CD14-positive monocyte (primary cell): ENCODE data around the gene NTN3. TPM values are rescaled to one million over a fixed set of nuclear protein-coding genes. Genes with fewer than 3 reads are reported as not detected.

Experiments used
- DNase-seq, 3 donors: peaks; one replicate each; pipeline ENCODE4 v3.0.0-alpha.2; 2011 to 2022
- H2AFZ ChIP-seq: 2 replicates; pipeline ENCODE4 v1.6.0; 2012; ENCODE audit warnings: mild to moderate bottlenecking, low read depth, low read length, inconsistent platforms; ENCODE audit not compliant: insufficient read depth, poor library complexity, severe bottlenecking
- H3K27ac ChIP-seq, 2 donors: 1 replicate in 1 of 2; 2 replicates in 1 of 2; pipeline ENCODE4 v1.5.1; 2012 to 2013; ENCODE audit warnings: low read length in 2 of 2, control low read depth in 1 of 2, inconsistent platforms in 1 of 2, low read depth in 1 of 2, mild to moderate bottlenecking in 1 of 2
- H3K27me3 ChIP-seq, 2 donors: one replicate each; pipeline versions ENCODE4 v1.6.0 to v1.6.1; 2011 to 2013; ENCODE audit warnings: low read length in 2 of 2; ENCODE audit not compliant: control insufficient read depth in 2 of 2, insufficient read depth in 2 of 2
- H3K36me3 ChIP-seq, 2 donors: replicated peaks in 1 of 2; 1 replicate in 1 of 2; 2 replicates in 1 of 2; pipeline versions ENCODE4 v1.5.1 to v1.6.1; 2012 to 2013; ENCODE audit warnings: low read length in 2 of 2, control low read depth in 1 of 2, inconsistent platforms in 1 of 2, mild to moderate bottlenecking in 1 of 2; ENCODE audit not compliant: insufficient read depth in 2 of 2, control insufficient read depth in 1 of 2
- H3K4me1 ChIP-seq, 2 donors: 1 replicate in 1 of 2; 2 replicates in 1 of 2; pipeline versions ENCODE4 v1.5.1 to v1.6.1; 2012 to 2013; ENCODE audit warnings: low read length in 2 of 2, control low read depth in 1 of 2, inconsistent platforms in 1 of 2, mild to moderate bottlenecking in 1 of 2, moderate library complexity in 1 of 2; ENCODE audit not compliant: insufficient read depth in 2 of 2, control insufficient read depth in 1 of 2
- H3K4me2 ChIP-seq: replicated peaks from 2 replicates; pipeline ENCODE3; 2012; ENCODE audit warnings: low read length, moderate library complexity, mild to moderate bottlenecking; ENCODE audit not compliant: poor library complexity, severe bottlenecking; ENCODE audit errors: extremely low read depth
- H3K4me3 ChIP-seq, 3 experiments: fragments of 200-600 bp in 1 of 3; sonication (generic) in 1 of 3; replicated peaks in 1 of 3; 1 replicate in 2 of 3; 2 replicates in 1 of 3; pipeline ENCODE4 v1.5.1; 2011 to 2013; ENCODE audit warnings: low read length in 3 of 3, mild to moderate bottlenecking in 3 of 3, control low read depth in 2 of 3, low read depth in 2 of 3, inconsistent platforms in 1 of 3, moderate library complexity in 1 of 3
- H3K79me2 ChIP-seq: 2 replicates; pipeline ENCODE4 v1.6.0; 2012; ENCODE audit warnings: mild to moderate bottlenecking, control low read depth, inconsistent platforms, low read length, moderate library complexity; ENCODE audit not compliant: insufficient read depth
- H3K9ac ChIP-seq: 2 replicates; pipeline ENCODE4 v1.6.0; 2017; ENCODE audit warnings: low read length, mild to moderate bottlenecking; ENCODE audit not compliant: insufficient read depth, poor library complexity, severe bottlenecking
- H3K9me3 ChIP-seq, 2 donors: replicated peaks in 1 of 2; 1 replicate in 1 of 2; 2 replicates in 1 of 2; pipeline versions ENCODE4 v1.5.1 to v1.6.1; 2012 to 2013; ENCODE audit warnings: low read length in 2 of 2, control low read depth in 1 of 2; ENCODE audit not compliant: control insufficient read depth in 1 of 2, insufficient read depth in 1 of 2
- H4K20me1 ChIP-seq: 2 replicates; pipeline ENCODE4 v1.6.0; 2012; ENCODE audit warnings: mild to moderate bottlenecking, low read length, control low read depth, moderate library complexity; ENCODE audit not compliant: insufficient read depth
- H3K27ac Mint-ChIP-seq, 7 donors: one replicate each; pipeline ENCODE4 v1.8.0; 2020; ENCODE audit warnings: mild to moderate bottlenecking in 7 of 7, mixed read lengths in 7 of 7, moderate library complexity in 6 of 7, inconsistent platforms in 2 of 7
- H3K27me3 Mint-ChIP-seq, 3 donors: one replicate each; pipeline ENCODE4 v1.8.0; 2021 to 2022; ENCODE audit warnings: low read depth in 3 of 3, mild to moderate bottlenecking in 3 of 3, mixed read lengths in 3 of 3, moderate library complexity in 3 of 3, inconsistent platforms in 1 of 3
- H3K36me3 Mint-ChIP-seq, 2 donors: one replicate each; pipeline ENCODE4 v1.8.0; 2020; ENCODE audit warnings: mixed read lengths in 2 of 2, inconsistent platforms in 1 of 2, mild to moderate bottlenecking in 1 of 2
- H3K4me1 Mint-ChIP-seq: one replicate; pipeline ENCODE4 v1.8.0; 2020; ENCODE audit warnings: mild to moderate bottlenecking, mixed read lengths
- H3K4me3 Mint-ChIP-seq, 2 donors: one replicate each; pipeline ENCODE4 v1.8.0; 2020; ENCODE audit warnings: mild to moderate bottlenecking in 2 of 2, mixed read lengths in 2 of 2, moderate library complexity in 1 of 2
- H3K9me3 Mint-ChIP-seq, 7 donors: one replicate each; pipeline ENCODE4 v1.8.0; 2020 to 2022; ENCODE audit warnings: mixed read lengths in 7 of 7, mild to moderate bottlenecking in 6 of 7, moderate library complexity in 6 of 7, inconsistent platforms in 2 of 7
- CTCF ChIP-seq: fragments of 200-600 bp; IDR thresholded peaks from one replicate; pipeline ENCODE4 v1.8.0; 2022; ENCODE audit warnings: antibody characterized with exemption, mild to moderate bottlenecking
- WGBS: methylation state at CpG from one replicate; pipeline ENCODE4 v1.1.5; 2013; ENCODE audit warnings: missing lambda C conversion rate; ENCODE audit not compliant: insufficient coverage; 5-methylcytosine and 5-hydroxymethylcytosine counted together
- intact Hi-C, 2 donors: fragments of 100-400 bp; cut with micrococcal nuclease; formaldehyde crosslinking; loops; one replicate each; pipeline versions ENCODE4 v1.15.0 to v1.15.1; 2023
- polyA plus RNA-seq, 3 donors: library from polyadenylated mRNA; depleted of rRNA in 1 of 3; unstranded in 2 of 3; stranded (reverse) in 1 of 3; fragments of 300-500 nt in 2 of 3; fragments of >200 nt in 1 of 3; fragmentation: Illumina TruSeq in 2 of 3; gene quantifications; 1 replicate in 2 of 3; 2 replicates in 1 of 3; pipeline ENCODE4 v1.2.3, GENCODE V29; 2012 to 2021

NTN3 gene
- polyA plus RNA-seq, 3 donors = not detected

GRCh38 chr16:2466667-2467527 is 4.2 kb upstream of the NTN3 start:
- Mint-ChIP-seq H3K9me3 (peaks cover 0 to 7% (median 7%) of the 10 kb centered on the region in 7 donors), H3K27ac (no peak overlapping the region), H3K4me3 (peak overlapping the region in 1 of 2 donors; percentile 69), H3K27me3 (peaks cover 40 to 56% (median 48%) of the 10 kb centered on the region in 3 donors), H3K36me3 (peaks cover 5 to 8% of the 10 kb centered on the region in 2 donors), H3K4me1 (peaks cover 24% of the 10 kb centered on the region)
- peaks cover 6 to 38% of the 10 kb centered on the region in 2 donors for H3K4me1 ChIP-seq
- H3K36me3 ChIP-seq = no peaks in the 10 kb centered on the region
- intact Hi-C loops = loop anchor here in 1 of 2 donors (5.0 kb wide), 1 partner anchor 35 kb away; no protein-coding TSS in a partner anchor
- WGBS = 61% methylated on average over 29 of the region's 29 CpGs
- no peak overlapping the region for H2AFZ ChIP-seq
- TF ChIP-seq CTCF = no peak
- peaks cover 0 to 15% of the 10 kb centered on the region in 2 donors for H3K9me3 ChIP-seq
- H3K27me3 ChIP-seq = peaks cover 34 to 44% of the 10 kb centered on the region in 2 donors
- H3K9ac ChIP-seq = no peak overlapping the region
- H3K4me3 ChIP-seq = no peak overlapping the region
- H3K27ac ChIP-seq = no peak overlapping the region
- no peak for DNase-seq
- peak overlapping the region; percentile 61 for H3K4me2 ChIP-seq
- no peaks in the 10 kb centered on the region for H3K79me2 ChIP-seq
- peaks cover 14% of the 10 kb centered on the region for H4K20me1 ChIP-seq

DNA sequence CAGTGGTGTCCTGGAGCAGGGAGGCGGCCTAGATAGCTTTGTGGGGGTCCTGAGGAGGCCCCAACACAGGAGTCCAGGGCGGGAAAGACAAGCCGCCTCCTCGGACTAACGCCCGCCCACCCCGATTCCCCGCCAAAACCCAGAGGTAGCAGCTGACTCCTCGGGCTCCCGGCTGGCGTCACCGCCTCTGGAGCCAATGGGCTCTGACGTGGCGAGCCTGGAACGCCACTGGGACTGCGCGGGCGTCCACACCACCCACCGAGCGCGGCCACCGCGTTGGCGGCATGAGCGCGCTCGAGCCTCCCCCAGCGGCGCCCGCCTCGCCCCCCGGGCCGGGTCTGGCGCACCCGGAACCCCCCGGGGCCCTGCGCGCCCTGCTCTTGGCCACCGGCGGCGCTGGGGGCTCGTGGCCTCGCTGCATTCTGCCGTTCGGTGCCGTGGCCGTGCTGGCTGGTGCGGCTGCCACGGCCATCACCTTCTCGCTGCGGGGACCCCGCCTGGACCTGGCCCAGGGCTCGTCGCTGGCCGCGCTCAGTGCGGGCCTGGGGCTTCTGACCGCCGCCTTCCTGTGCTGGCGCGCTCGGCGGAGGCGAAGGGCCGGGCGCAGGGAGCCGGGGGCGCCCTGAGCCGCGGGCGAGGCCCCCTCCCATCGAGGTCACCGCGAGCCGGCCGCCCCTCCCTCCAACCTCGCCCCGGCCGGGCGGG is 3.4 kb upstream of the NTN3 start:
- no peaks in the 10 kb centered on the region for H3K36me3 ChIP-seq
- Mint-ChIP-seq H3K36me3 (peaks cover 5 to 8% of the 10 kb centered on the region in 2 donors), H3K4me1 (peaks cover 24% of the 10 kb centered on the region), H3K9me3 (peaks cover 0 to 8% (median 7%) of the 10 kb centered on the region in 7 donors), H3K27ac (no peak overlapping the region), H3K4me3 (peak overlapping the region in 1 of 2 donors; percentile 79), H3K27me3 (peaks cover 48 to 64% (median 56%) of the 10 kb centered on the region in 3 donors)
- H2AFZ ChIP-seq = no peak overlapping the region
- H3K27me3 ChIP-seq = peaks cover 40 to 51% of the 10 kb centered on the region in 2 donors
- peaks cover 0 to 23% of the 10 kb centered on the region in 2 donors for H3K9me3 ChIP-seq
- no peaks in the 10 kb centered on the region for H3K79me2 ChIP-seq
- DNase-seq = peak in 1 of 3 donors; percentile 15
- peak overlapping the region; percentile 61 for H3K4me2 ChIP-seq
- WGBS = 1% methylated on average over 68 of the region's 80 CpGs
- peak overlapping the region; percentile 32 for H3K9ac ChIP-seq
- no peak overlapping the region for H3K27ac ChIP-seq
- H4K20me1 ChIP-seq = peaks cover 22% of the 10 kb centered on the region
- intact Hi-C loops = loop anchor here in 1 of 2 donors (5.0 kb wide), 1 partner anchor 35 kb away; no protein-coding TSS in a partner anchor
- H3K4me1 ChIP-seq = peaks cover 6 to 43% of the 10 kb centered on the region in 2 donors
- peak overlapping the region in 1 of 3 experiments; percentile 51 for H3K4me3 ChIP-seq
- peak; percentile 15 for TF ChIP-seq CTCF
